Stimulated activated CD4-positive, alpha-beta T cell treated with anti-CD3 and anti-CD28 coated beads, Interleukin-4, amount 100 ng/mL, for 1 hour (primary cell): ENCODE measurements around the gene SUGP1.

ENCODE experiments used
- DNase-seq: peaks from one replicate; pipeline ENCODE4 v3.0.0-alpha.2; 2020

The SUGP1 gene

DNA sequence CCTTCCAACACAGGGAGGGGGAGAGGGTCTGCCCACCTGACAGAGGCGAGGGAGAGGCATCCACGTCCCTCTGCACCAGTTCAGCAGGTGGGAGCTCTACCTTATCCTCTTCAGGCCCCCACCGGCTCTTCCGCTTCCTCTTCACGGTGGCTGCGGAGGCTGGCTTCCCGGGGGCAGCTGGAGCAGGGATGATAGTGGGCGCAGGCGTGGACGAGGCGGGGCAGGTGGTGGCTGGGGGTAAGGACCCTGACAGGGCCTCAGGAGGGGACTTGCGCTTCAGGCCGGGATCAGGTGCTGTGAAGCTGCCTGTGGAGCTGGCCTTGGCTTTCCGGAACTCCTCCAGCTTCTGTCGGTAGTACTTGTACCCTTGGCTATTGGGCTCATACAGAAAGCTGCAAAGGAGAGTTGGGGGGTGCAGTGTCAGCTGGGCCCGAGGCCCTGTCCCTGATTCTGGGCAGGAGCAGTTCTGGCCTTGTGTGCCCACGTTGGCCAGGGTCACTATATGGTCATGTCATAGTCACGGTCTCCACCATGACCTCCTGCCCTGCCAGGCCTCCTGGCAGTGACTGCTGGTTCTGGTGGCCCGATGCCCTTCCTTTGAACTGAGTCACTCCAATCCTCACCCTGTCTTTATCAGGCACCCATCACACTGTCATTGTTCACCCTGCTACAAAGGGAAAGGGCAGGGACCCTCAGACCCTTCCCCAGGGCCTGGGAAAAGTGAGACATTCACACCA is 23.2 kb downstream of the SUGP1 start:
- DNase-seq: no peak

- no peak for DNase-seq
Measured at GRCh38 chr19:19294914-19295313, 25.4 kb downstream of the SUGP1 start.

DNA sequence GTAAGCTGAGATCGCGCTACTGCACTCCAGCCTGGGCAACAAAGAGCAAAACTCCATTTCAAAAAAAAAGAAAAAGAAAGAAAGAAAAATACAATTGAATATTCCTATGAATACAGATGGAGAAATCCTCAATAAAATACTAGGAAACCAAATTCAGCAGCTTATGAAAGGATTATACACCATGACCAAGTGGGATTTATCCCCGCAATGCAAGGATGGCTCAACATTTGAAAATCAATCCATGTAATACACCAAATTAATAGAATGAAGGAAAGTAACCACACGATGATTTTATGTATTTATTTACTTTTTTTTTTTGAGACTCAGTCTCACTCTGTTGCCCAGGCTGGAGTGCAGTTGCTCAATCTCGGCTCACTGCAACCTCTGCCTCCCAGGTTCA is 27.7 kb downstream of the SUGP1 start:
- DNase-seq: no peak

DNA sequence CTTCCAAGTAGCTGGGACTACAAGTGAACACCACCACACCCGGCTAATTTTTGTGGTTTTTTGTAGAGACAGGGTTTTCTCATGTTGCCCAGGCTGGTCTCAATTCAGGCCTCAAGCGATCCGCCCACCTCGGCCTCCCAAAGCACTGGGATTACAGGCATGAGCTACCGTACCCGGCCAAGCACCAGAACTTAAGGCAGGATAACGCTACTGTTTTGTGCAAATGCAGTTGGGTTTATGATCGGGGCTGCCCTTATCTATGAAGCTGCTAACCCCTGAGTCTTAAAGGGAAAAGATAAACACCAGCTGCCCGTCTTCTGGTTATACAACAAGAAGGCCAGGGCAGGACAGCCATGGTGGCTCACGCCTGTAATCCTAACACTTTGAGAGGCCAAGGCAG is 34.6 kb downstream of the SUGP1 start:
- no peak for DNase-seq

DNA sequence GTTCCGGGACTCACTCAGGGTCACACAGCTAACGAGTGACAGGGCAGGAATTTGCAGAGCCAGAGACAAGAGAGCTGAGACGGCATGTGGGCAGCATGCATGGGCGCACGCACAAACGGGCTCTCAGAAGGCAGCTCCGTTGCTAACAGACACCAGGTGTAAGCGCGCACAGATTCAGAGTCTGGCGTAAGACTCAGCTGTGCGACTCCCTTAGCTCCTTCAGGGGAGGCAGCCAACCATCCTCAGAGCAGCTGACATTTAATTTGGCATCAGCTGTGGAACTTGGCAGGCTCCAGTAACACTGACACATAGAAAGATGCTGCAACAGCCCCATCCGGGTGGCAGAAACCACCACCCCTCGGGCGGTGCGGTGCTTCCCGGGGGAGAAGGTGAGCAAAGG is 39.7 kb downstream of the SUGP1 start:
- DNase-seq: no peak

GRCh38 chr19:19279853-19280252 is 40.5 kb downstream of the SUGP1 start:
- DNase-seq: no peak

- DNase-seq: no peak
Measured at GRCh38 chr19:19279062-19279612, 41.2 kb downstream of the SUGP1 start.

GRCh38 chr19:19278315-19278714 is 42.0 kb downstream of the SUGP1 start:
- DNase-seq: no peak

DNA sequence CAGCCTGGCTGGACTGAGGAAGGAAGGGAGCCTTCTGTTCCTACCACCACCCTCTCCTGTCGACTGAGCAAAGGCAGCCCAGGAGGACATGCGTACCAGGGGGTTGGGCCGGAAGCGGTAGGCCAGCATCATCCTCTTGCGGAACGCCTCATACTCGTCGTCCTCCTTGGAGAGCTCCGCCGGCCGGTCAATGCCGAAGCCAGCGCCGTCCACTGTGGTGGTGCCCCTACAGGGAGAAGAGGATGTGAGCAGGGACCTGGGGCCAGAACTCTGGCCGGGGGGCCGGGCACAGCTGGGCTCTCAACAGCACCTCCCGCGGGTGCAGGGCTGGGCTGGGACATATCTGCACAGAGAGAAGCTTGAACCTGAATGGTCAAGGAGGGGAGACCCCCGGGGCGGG is 43.5 kb downstream of the SUGP1 start:
- DNase-seq: no peak

- DNase-seq: no peak
Measured at GRCh38 chr19:19276386-19276785, 43.9 kb downstream of the SUGP1 start.

- DNase-seq: no peak
Measured at GRCh38 chr19:19274716-19275565, 45.4 kb downstream of the SUGP1 start.

DNA sequence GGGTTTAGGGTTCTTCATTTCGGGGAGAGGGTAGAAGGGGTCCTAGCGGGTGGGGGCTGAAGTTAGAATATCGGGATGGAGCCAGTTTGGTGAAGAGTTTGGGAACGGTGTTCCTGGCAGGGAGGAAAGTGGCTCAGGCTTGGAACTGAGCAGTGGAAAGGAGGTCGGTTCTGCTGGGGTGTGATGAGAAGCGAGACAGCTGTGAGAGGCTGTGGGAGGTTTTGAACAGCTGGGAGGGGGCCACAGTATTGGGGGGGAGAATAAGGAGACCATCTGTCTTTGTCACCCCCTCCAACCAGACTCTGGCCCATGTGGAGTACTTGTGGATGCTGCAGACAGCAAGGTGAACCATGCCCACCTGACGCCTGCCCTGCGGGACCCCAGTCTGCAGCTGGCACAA is 46.2 kb downstream of the SUGP1 start:
- no peak for DNase-seq

GRCh38 chr19:19271828-19272599 is 48.3 kb downstream of the SUGP1 start:
- no peak for DNase-seq

DNA sequence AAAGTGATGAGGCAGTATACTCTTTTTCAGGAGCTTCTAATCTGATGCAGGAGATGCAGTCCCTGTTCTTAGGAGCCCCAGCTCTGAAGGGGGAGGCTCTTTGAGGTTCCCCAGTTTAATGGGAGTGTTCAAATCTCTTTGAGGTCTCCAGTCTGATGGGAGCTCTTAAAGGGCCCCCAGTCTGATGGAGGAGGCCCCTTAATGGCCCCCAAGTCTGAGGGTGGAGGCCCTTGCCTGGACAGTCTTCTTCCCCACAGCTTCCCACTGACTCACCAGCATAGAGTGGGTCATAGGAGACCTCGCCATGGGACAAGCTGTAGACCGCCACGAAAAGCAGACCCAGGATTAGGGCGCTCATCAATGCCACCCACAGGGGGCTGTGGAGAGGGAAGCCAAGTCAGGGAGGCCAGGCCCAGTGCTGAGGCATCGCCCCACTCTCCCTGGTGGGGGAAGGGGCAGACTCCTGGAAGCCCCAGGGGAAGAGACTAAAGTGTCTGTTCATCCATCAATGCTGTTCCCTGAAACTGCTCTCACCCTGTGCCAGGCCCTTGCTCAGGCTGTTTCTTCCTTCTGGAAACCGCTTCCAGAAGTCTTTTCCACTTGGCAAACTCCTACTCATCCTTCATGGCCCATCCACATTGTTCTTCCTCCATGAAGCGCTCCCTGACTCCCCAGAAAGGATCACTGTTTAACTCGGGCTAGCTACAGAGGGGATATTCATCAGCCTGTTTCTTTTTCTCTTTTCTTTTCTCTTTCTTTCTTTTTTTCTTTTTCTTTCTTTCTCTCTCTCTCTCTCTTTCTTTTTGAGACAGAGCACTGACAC is 49.3 kb downstream of the SUGP1 start:
- DNase-seq: no peak

DNA sequence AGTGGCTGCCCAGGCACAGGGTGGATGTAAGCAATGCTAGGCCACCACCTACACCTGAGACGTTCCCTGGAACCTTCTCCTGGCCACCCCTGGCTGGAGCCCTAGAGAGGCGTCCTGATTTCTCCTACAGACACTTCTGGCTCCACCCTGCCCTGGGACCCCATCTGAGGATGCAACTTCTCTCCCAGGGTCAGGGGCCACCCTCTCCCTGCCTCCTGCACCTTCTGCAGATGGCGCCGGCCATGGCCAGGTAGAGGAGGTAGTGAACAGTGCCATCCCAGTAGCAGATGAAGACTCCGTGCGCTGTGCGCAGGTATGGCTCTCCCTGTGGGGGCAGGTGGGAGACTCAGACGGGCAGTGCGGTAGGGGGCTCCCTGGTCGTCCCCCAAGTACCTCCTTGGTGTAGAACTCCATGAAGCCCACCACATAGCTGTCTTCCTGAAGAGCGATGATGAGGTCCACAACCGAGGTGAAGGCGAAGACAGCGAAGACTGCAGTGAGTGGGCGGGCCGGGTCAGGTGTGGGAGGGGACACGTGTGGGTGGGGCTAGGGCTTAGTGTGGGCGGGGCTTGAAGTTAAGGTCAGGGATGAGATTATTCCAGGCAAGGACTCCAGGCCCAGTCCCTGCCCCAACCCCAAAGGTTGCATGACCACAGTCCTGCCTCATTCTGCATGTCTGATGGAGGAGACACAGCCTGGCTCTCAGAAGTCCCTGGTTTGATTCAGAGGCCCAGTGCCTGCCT is 50.2 kb downstream of the SUGP1 start:
- no peak for DNase-seq

DNA sequence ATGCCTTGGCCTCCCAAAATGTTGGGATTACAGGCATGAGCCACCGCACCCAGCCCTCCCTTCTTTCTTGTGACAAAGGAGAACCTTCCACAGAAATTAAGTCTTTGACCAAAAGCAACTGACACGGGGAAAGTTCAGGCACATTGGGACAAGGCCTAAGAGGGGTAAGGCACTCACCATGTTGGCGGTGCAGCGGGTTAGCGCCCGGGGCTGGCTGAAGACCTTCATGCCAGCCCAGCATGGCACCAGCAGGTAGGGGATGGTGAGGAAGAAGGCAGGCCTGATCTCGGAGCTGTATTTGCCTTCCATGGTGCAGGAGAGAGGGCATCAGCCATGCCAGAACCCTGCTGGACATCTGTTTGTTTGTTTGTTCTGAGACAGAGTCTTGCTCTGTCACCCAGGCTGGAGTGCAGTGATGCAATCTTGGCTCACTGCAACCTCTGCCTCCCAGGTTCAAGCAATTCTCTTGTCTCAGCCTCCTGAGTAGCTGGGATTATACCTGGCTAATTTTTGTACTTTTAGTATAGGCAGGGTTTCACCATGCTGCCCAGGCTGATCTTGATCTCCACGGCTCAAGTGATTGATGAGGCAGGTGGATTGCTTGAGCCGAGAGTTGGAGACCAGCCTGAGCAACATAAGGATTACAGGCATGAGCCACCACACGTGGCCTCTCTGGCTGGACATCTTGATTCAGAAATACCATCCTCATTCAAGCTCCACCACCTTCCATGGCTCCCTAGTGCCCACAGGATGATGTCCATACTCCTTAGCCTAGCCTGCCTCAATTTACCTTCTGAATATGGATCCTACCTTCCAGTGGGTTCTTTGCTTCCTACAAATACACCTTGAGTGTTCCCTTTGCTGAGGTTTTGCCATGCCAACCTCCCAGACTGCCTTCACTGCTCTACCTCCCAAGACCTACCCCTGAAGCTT is 51.6 kb downstream of the SUGP1 start:
- DNase-seq: no peak

- no peak for DNase-seq
Measured at GRCh38 chr19:19267305-19267704, 53.0 kb downstream of the SUGP1 start.

DNA sequence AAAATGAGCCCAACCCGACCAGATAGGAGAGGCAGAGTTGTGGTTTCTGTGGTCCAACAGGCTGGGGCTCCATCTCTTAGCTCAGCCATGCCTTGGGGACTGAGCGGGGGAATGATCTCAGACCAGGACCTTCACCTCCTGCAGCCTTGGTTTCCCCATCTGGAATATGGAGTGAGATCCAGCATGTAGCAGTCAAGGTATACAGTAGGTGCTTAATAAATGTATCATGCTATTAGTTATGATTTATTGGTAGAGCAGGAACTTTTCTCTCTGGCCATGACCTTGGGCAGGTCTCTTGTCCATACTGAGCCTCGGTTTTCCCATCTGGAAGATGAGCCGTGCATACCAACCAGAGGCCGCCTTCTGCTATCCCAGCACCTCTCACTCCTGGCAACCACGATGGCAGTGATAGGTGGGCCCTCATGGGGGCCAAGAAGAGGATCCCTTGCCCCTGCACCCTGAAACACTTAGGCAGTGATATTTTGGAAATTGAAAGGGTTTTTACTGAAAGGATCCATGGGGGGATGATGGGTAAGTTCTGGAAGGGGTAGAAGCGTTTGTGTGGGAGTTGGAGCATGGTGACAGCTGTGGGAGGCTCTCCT is 56.3 kb downstream of the SUGP1 start:
- no peak for DNase-seq

- no peak for DNase-seq
Measured at GRCh38 chr19:19262190-19263057, 57.9 kb downstream of the SUGP1 start.
